Keratinocyte (primary cell): ENCODE measurements around the gene SLC12A8. TPM values are rescaled to one million over a fixed set of nuclear protein-coding genes. Genes with fewer than 3 reads are reported as not detected.

Experiments used
- DNase-seq: peaks from one replicate; pipeline ENCODE4 v3.0.0-alpha.2; 2011; ENCODE audit warnings: low read depth, missing footprints, low spot score
- FAIRE-seq: peaks from 2 replicates; lab custom pipeline; 2011; peaks lifted over from hg19 to GRCh38; lab: Jason Lieb, UNC
- H2AFZ ChIP-seq: 2 replicates; pipeline ENCODE4 v1.6.0; 2012; ENCODE audit warnings: low read length, control low read depth, inconsistent platforms; ENCODE audit not compliant: control insufficient read depth
- H3K27ac ChIP-seq: 2 replicates; pipeline ENCODE4 v1.5.1; 2011; ENCODE audit warnings: low read length; ENCODE audit not compliant: control insufficient read depth, insufficient read depth
- H3K27me3 ChIP-seq: 3 replicates; pipeline ENCODE4 v1.6.0; 2011; ENCODE audit warnings: low read length; ENCODE audit not compliant: control insufficient read depth, insufficient read depth; ENCODE audit errors: extremely low read depth
- H3K36me3 ChIP-seq, 2 experiments: 2 replicates in 1 of 2; 3 replicates in 1 of 2; pipeline ENCODE4 v1.5.1; 2011; ENCODE audit warnings: low read length in 2 of 2, mild to moderate bottlenecking in 1 of 2; ENCODE audit not compliant: control insufficient read depth in 2 of 2, insufficient read depth in 2 of 2; ENCODE audit errors: extremely low read depth in 1 of 2
- H3K4me1 ChIP-seq: 3 replicates; pipeline ENCODE4 v1.5.1; 2011; ENCODE audit warnings: low read length; ENCODE audit not compliant: control insufficient read depth, insufficient read depth; ENCODE audit errors: extremely low read depth
- H3K4me2 ChIP-seq: 3 replicates; pipeline ENCODE4 v1.6.0; 2011; ENCODE audit warnings: low read depth, low read length; ENCODE audit not compliant: control insufficient read depth, insufficient read depth; ENCODE audit errors: extremely low read depth
- H3K4me3 ChIP-seq, 3 experiments: fragments of 200-600 bp in 1 of 3; sonication (generic) in 1 of 3; 2 replicates in 2 of 3; 3 replicates in 1 of 3; pipeline ENCODE4 v1.5.1; 2011 to 2016; ENCODE audit warnings: low read length in 3 of 3, mild to moderate bottlenecking in 3 of 3, control low read depth in 2 of 3, inconsistent platforms in 1 of 3, low read depth in 1 of 3, mixed read lengths in 1 of 3, mixed run types in 1 of 3, moderate library complexity in 1 of 3; ENCODE audit not compliant: control insufficient read depth in 2 of 3, insufficient read depth in 2 of 3; ENCODE audit errors: extremely low read depth in 1 of 3
- H3K79me2 ChIP-seq: 2 replicates; pipeline ENCODE4 v1.6.0; 2012; ENCODE audit warnings: low read length; ENCODE audit not compliant: control insufficient read depth, insufficient read depth
- H3K9ac ChIP-seq: 3 replicates; pipeline ENCODE4 v1.6.0; 2011; ENCODE audit warnings: low read length; ENCODE audit not compliant: control insufficient read depth, insufficient read depth; ENCODE audit errors: extremely low read depth
- H3K9me1 ChIP-seq: 3 replicates; pipeline ENCODE4 v1.6.0; 2011; ENCODE audit warnings: low read length; ENCODE audit not compliant: control insufficient read depth, insufficient read depth; ENCODE audit errors: extremely low read depth
- H3K9me3 ChIP-seq: 2 replicates; pipeline ENCODE4 v1.5.1; 2012; ENCODE audit warnings: low read depth, low read length; ENCODE audit not compliant: control insufficient read depth
- H4K20me1 ChIP-seq: 3 replicates; pipeline ENCODE4 v1.6.0; 2011; ENCODE audit warnings: low read length; ENCODE audit not compliant: control insufficient read depth, insufficient read depth; ENCODE audit errors: extremely low read depth
- EZH2 ChIP-seq: IDR thresholded peaks from one replicate; pipeline ENCODE4 v1.6.1; 2012; ENCODE audit warnings: inconsistent platforms, mild to moderate bottlenecking, low read length, moderate library complexity
- dilution Hi-C: fragments of 300-500 bp; cut with MboI; formaldehyde crosslinking; loops from one replicate; pipeline ENCODE4 v1.7.0; 2020; ENCODE audit warnings: low sequenced_read_pairs; ENCODE audit not compliant: extremely low pct_ligation_motif_present
- polyA plus RNA-seq, 5 experiments: library from polyadenylated mRNA; depleted of rRNA in 3 of 5; stranded (reverse) in 3 of 5; stranded (forward) in 1 of 5; unstranded in 1 of 5; fragments of >200 nt; gene quantifications; 1 replicate in 1 of 5; 2 replicates in 3 of 5; 3 replicates in 1 of 5; pipeline versions ENCODE4 v1.2.1 to v1.2.3, GENCODE V29; 2011 to 2012; ENCODE audit warnings: missing spikeins in 2 of 5, low read depth in 1 of 5, low replicate concordance in 1 of 5
- TF ChIP-seq, protein P1 (sequence below), 3 experiments: IDR thresholded peaks in 1 of 3; conservative IDR thresholded peaks in 1 of 3; optimal IDR thresholded peaks in 1 of 3; 2 replicates in 2 of 3; 3 replicates in 1 of 3; pipeline versions ENCODE3 to v1.5.1; 2011; ENCODE audit warnings: low read length in 3 of 3, mild to moderate bottlenecking in 3 of 3, moderate library complexity in 2 of 3, control low read depth in 1 of 3, inconsistent platforms in 1 of 3; ENCODE audit not compliant: insufficient read depth in 2 of 3; ENCODE audit errors: extremely low read depth in 1 of 3

The SLC12A8 gene
- polyA plus RNA-seq, 1 donor (not counting 4 experiments of a cell fraction or from before 2014, with no cell fraction given) = 6.9 TPM

DNA sequence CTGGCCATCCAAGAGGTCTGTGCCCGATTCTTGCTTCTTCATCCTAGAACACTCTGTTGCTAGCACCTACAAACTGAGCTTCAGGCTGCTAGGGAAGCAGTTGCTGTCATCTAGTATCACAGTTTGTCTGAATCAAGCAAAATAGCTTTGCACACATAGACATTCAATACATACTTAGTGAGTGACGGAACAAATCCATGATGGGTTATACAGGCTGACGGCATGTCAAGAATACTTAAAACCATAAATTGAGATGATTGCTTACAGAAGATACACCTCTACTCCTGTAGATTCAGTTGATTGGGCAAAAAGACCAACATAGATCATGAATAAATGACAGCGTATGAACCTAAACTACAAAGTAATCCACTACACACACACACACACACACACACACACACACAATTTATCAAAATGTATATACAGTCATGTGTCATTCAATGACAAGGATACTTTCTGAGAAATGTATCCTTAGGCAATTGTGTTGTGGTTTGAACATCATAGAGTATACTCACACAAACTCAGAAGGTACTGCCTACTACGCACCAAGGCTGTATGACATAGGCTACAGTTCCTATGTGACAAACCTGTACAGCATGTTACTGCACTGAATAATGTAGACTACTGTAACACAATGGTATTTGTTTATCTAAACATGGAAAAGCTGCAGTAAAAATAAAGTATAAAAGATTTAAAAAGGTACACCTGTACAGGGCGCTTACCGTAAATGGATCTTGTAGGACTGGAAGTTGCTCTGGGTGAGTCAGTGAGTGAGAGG lies 142.4 kb downstream of the SLC12A8 start:
- H3K4me1 ChIP-seq = peaks cover 5% of the 10 kb centered on the region
- no peaks in the 10 kb centered on the region for H3K9me1 ChIP-seq
- no peaks in the 10 kb centered on the region for H3K79me2 ChIP-seq
- no peak overlapping the region for H2AFZ ChIP-seq
- FAIRE-seq (no peak), DNase-seq (no peak)
- no peak for TF ChIP-seq EZH2
- TF ChIP-seq, protein P1, sequence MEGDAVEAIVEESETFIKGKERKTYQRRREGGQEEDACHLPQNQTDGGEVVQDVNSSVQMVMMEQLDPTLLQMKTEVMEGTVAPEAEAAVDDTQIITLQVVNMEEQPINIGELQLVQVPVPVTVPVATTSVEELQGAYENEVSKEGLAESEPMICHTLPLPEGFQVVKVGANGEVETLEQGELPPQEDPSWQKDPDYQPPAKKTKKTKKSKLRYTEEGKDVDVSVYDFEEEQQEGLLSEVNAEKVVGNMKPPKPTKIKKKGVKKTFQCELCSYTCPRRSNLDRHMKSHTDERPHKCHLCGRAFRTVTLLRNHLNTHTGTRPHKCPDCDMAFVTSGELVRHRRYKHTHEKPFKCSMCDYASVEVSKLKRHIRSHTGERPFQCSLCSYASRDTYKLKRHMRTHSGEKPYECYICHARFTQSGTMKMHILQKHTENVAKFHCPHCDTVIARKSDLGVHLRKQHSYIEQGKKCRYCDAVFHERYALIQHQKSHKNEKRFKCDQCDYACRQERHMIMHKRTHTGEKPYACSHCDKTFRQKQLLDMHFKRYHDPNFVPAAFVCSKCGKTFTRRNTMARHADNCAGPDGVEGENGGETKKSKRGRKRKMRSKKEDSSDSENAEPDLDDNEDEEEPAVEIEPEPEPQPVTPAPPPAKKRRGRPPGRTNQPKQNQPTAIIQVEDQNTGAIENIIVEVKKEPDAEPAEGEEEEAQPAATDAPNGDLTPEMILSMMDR (optimal IDR thresholded peaks at IDR 0.05 in 1 of 3, IDR thresholded peaks at IDR 0.05 in 1 of 3, conservative IDR thresholded peaks at IDR 0.05 in 1 of 3; ENCODE audit: extremely low read depth in 1 of 3, insufficient read depth in 2 of 3, low read length in 3 of 3) = no peak
- H3K27me3 ChIP-seq = no peaks in the 10 kb centered on the region
- H3K4me2 ChIP-seq = no peak overlapping the region
- no peak overlapping the region for H3K9ac ChIP-seq
- no peak overlapping the region for H3K4me3 ChIP-seq
- H4K20me1 ChIP-seq = no peaks in the 10 kb centered on the region
- H3K36me3 ChIP-seq = no peaks in the 10 kb centered on the region
- H3K27ac ChIP-seq = no peak overlapping the region
- dilution Hi-C loops = no loop called here
- H3K9me3 ChIP-seq = no peaks in the 10 kb centered on the region

- Histone ChIP-seq H3K9me3 (no peaks in the 10 kb centered on the region), H3K9ac (no peak overlapping the region), H3K27me3 (no peaks in the 10 kb centered on the region), H4K20me1 (no peaks in the 10 kb centered on the region), H3K4me1 (peaks cover 5% of the 10 kb centered on the region), H3K27ac (no peak overlapping the region), H3K4me3 (no peak overlapping the region), H3K79me2 (no peaks in the 10 kb centered on the region), H3K4me2 (no peak overlapping the region), H3K9me1 (no peaks in the 10 kb centered on the region), H3K36me3 (no peaks in the 10 kb centered on the region), H2AFZ (no peak overlapping the region)
- dilution Hi-C loops = no loop called here
- TF ChIP-seq EZH2 = no peak
- TF ChIP-seq, protein P1 (optimal IDR thresholded peaks at IDR 0.05 in 1 of 3, IDR thresholded peaks at IDR 0.05 in 1 of 3, conservative IDR thresholded peaks at IDR 0.05 in 1 of 3; ENCODE audit: extremely low read depth in 1 of 3, insufficient read depth in 2 of 3, low read length in 3 of 3) = no peak
- DNase-seq (no peak), FAIRE-seq (no peak)
These were observed 143.1 kb downstream of the SLC12A8 start for GRCh38 chr3:125069452-125069851.
